ENCODE results near the gene ERG28.

ERG28 gene

GRCh38 chr14:75660630-75661498, at the start of gene ERG28, which contains the start of gene TTLL5:
Gene ERG28 (minus strand): TSS chr14:75660876. CDS start chr14:75657502, 3,374 bp downstream.
Gene TTLL5 (plus strand): TSS chr14:75661246. CDS start chr14:75663150, 1,904 bp downstream.
- TF ChIP-seq CTCF (conservative IDR thresholded peaks at IDR 0.05; ENCODE audit: low read depth, low read length), result no peak
- peak within 1 kb of the TSS; percentile 97 for H3K4me3 ChIP-seq (ENCODE audit: low read depth, low read length)
- DNase-seq (ENCODE audit: low read depth), result peak; percentile 100

DNA sequence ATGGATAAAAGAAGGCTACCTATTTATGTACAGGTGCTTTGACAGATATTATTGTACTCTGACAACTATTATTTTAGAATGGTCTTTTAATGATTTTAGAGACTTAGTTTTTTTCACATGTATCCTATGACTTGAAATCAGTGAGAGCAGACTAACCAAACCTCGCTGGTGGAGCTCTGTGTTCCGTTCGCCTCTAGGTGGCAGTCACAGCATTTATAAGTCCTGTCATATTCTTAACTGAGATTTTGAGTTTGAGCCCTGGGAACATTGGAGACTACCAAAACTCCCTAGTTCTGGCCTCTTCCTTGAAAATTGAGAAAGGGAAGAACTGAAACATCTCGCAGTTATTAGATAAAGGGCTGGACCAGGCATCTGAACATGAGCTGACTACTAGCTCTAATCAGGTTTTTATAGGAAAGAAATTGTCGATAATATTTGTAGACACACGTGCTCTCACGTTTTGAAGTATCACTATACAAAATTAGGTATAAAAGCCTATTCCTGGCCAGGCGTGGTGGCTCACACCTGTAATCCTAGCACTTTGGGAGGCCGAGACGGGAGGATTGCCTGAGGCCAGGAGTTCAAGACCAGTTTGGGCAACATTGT, 48.6 kb upstream of the ERG28 start:
- no peak overlapping the region for H3K4me3 ChIP-seq (ENCODE audit: low read depth, low read length)
- DNase-seq (ENCODE audit: low read depth), result peak; percentile 95
- peak; percentile 89 for TF ChIP-seq CTCF (conservative IDR thresholded peaks at IDR 0.05; ENCODE audit: low read depth, low read length)

GRCh38 chr14:75705014-75705413, 44.3 kb upstream of the ERG28 start:
- no peak for TF ChIP-seq CTCF (conservative IDR thresholded peaks at IDR 0.05; ENCODE audit: low read depth, low read length)
- peak; percentile 34 for DNase-seq (ENCODE audit: low read depth)
- H3K4me3 ChIP-seq (ENCODE audit: low read depth, low read length), result no peak overlapping the region

GRCh38 chr14:75703467-75703866, 42.8 kb upstream of the ERG28 start:
- H3K4me3 ChIP-seq (ENCODE audit: low read depth, low read length), result no peak overlapping the region
- DNase-seq (ENCODE audit: low read depth), result no peak
- TF ChIP-seq CTCF (conservative IDR thresholded peaks at IDR 0.05; ENCODE audit: low read depth, low read length), result no peak

- peak; percentile 27 for DNase-seq (ENCODE audit: low read depth)
- no peak for TF ChIP-seq CTCF (conservative IDR thresholded peaks at IDR 0.05; ENCODE audit: low read depth, low read length)
- H3K4me3 ChIP-seq (ENCODE audit: low read depth, low read length), result no peak overlapping the region
Observed at GRCh38 chr14:75702616-75703261, 42.1 kb upstream of the ERG28 start.

DNA sequence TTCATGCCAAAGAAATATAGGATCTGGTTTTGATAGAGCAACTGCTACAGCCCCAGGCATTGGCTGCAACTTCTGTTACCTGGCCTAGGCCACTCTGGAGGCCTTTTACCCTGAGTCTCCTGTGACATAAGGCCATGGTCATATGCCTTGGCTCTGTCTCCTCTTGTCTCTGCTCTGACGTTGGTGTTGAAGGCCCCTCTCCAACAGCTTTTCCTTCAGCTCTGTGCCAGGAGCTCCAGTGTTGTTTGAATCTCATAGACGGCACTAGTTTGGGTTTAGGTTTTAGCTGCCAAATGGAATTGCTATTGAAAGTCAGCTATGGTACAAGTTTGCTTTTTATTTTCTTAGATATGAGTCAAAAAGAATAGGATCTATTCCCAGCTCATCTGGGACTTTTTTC, 41.4 kb upstream of the ERG28 start:
- H3K4me3 ChIP-seq (ENCODE audit: low read depth, low read length), result no peak overlapping the region
- no peak for DNase-seq (ENCODE audit: low read depth)
- TF ChIP-seq CTCF (conservative IDR thresholded peaks at IDR 0.05; ENCODE audit: low read depth, low read length), result no peak
